ENCODE data around the gene SLC40A1.

DNA sequence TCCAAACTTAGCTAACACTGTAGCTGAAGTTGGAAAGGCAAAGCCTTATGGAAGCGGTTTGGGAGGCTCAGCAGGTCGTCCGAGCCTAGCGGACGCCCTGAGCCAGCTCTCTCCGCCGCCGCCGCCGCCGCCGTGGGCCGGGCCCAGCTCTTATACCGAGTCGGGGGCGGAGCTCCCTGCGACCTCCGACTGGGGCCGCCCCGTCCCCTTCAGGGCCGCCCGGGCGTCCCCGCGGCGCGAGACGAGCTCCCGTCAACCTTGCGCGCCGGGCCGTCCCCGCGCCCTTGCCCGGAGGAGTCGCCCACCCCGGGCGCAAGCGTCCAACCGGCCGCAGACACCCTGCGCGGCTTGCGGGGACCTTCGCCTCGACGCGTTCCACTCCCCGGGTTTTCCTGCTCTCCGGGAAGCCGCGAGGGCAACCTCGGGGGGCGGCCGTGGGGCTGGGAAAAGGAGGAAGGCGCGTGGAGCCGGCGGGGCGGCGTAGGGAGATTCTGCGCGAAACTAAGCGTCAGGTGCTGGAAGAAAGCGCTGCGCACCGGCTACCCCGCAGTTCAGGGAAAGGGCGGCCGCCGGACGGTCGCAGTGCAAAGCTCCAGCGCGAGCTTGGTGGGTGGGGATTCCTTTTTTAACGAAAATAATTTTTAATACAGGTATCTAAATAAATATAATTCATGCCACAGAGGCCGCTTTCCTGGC lies at the start of gene SLC40A1:
- TF ChIP-seq CTCF (IDR thresholded peaks at IDR 0.05) (no peak), POLR2AphosphoS5 (IDR thresholded peaks at IDR 0.05) (peak; percentile 60 to 93 (median 79)), POLR2A (IDR thresholded peaks at IDR 0.05) (peak; percentile 55 to 78), EP300 (IDR thresholded peaks at IDR 0.05) (no peak)

All from sigmoid colon (tissue), 4 donors.